Measurements from ENCODE around the gene ETS2.

ETS2 gene

DNA sequence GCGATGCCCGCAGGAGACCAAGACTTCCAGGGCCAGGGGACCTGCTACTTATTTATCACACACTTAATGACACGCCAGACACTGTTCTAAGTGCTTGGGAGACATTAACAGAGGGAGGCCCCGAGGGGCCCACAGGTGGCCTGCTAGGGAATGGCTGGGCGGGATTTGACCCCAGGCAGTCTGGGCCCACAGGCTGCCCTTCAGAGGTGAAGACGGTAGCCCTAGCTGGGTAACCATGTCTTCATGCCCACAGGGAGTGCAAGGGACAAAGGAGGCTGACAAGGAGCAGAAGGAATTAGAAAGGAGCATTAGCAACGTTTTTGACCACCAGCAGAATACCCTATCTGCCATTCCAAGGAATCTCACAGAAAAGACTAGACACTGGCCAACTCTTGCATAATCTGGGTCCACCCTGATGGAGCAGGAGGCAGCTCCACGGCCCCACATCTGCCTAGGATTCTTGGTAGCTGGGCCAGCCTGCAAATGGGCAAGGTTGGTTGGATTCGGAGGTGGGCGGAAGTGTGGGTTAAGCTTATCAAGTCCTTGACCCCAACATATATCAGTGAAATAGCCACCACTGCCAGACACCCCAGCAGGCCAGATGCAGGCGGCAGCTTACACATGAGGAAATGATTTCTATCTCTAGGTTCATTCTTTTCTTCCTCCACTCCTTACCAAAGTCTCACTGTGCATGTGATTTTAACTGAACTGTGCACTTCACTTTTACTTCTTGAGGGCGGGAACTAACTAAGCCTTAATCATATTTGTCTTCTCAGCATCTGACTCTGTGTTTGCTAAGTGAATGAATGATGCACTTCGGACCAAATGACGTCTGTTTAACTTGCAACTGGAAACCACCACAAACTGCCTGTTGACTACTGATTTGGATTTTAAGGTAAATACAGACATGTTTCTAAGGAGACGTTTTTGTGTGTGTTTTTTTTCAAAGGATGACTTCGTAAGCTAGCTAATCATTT, 3.4 kb upstream of the ETS2 start:
- DNase-seq (ENCODE audit: low read depth in 2 of 2) = no peak

DNA sequence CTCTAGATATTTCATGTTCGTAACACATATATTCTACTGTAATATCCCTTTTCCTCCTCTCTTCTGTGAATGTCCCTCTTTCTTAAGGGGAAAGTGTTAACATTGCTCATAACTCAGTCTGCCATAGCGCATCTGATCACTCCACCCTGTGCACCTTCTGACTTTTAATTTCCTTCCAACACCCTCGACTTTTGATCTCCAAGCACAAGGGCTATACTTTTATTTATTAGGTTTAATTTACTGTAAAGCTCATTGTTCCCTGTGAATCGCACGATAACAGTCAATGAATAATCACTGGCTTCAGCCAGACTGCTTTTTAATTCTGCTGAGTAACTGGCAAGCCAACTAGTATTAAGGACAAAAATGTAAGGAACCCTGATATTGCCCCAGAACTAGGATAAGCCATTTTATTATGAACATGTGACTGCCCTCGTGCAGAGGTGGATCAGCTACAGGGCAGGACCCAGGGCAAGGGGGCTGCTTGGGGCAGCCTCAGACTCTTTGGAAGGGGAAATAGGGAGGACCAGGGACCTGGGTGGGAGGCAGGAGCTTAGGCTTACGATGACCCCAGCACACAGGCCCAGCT, 2.6 kb upstream of the ETS2 start:
- no peak for DNase-seq (ENCODE audit: low read depth in 2 of 2)

DNA sequence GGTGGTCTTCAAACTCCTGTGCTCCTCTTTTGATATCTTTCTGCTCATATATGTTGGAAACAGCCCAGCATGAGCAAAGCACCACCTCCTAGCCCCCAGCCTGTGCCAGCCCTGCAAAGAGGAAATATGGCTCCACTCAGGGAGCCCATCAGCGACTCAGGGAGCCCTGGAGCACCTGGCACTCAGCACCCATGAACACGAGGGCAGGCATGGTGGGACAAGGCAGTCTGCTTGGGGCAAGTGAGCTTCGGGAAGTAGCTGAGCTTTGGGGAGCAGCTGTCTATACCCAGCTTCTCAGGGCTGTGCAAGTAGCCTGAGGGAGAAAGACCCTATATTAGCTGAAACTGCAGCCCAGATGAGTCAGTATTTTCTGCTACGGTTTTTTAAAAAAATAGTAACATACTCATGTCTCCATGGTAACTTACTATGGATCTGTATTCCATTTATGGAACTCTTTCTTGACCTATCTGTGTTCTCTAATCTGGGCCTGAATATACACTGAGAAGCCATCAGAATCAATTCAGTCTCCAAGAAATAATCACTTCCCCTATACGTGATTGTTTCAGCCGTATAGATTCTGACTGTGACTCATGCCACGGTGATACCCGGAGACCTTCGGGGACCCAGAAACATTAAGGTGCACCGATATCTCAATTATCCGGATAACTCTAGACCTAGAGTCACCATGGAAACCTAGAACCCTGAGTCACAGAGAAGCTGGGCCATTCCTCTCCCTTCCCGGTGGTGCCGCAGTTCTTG, 1.5 kb upstream of the ETS2 start:
- no peak for DNase-seq (ENCODE audit: low read depth in 2 of 2)

DNA sequence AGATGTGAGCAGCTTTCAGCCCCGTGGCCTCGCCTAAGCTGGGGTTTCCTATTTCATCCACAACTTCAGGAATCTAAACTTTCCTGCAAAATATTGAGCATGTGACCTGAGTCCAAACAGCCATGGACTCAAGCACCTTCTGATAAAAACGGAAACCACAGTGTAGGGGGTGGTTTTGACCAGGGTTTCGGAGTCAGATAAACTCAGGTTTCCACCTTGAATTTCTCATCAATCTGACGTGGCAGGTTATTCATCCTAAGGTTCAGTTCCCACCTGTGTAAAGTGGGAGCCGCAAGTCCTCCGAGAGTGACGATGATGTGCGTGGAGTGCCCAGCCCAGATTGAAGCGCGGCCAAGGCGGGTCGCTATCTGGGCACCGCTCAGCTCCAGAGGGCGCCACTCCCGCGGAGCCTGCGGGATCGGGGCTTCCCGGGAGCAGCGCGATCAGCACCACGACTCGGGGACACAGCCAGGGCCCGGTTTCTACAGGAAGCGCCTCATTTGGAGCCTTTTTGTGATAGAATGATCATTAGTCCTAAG, 871 bp upstream of the ETS2 start:
- DNase-seq (ENCODE audit: low read depth in 2 of 2) = no peak

DNA sequence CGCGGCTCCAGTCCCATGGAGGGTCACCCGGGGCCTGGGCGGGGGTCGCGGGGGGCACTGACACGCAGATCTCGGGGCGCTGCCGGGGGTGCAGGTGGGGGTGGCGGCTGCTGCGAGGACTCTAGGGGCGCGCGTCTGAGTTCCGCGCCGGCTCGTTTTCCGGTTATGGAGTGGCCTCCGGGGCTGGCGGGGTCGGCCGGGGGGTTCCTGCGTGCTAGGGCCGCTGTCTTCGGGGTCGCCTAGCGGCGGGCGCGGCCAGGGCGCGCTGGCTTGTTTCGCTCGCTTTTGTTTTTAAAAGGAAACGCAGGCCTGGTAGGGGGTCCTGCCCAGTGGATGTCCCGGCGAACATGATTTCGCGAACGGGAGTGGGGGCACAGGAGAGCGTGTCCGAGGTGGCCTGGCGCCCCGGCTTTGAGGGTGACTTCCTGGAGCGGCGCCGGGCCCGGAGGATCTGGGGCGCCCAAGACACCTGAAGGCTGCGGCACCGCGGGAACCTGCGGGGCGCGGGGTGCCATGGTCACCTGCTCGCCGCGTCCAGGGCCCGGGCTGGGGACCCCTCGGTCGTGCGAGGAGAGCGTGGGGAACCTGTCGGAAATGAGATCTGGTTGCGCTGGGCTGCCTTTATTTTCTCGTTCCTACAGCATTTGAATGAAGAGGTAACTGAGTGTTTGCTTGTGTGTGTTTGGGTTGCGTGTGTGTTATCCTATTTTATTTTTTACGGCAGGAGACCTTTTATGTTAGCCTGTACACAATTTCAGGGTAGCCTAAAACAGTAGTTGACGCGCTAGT, 618 bp downstream of the ETS2 start:
- DNase-seq (ENCODE audit: low read depth in 2 of 2) = no peak

DNA sequence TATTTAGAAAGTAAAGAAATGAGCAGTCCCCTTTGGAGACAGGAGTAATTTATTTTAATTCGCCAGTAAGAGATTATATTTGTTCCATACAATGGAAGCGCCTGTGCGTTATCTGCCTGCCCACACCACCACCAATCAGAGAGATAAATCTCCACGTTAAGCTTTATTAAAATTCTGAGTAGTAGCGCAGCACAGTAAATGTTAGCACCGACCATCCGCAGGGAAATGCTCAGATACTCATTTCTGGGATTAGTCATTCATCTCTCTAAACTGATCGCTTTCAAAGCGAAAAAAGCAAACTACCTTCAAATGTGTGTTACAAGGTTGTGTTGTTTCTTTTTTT, 1.2 kb downstream of the ETS2 start:
- no peak for DNase-seq (ENCODE audit: low read depth in 2 of 2)

DNA sequence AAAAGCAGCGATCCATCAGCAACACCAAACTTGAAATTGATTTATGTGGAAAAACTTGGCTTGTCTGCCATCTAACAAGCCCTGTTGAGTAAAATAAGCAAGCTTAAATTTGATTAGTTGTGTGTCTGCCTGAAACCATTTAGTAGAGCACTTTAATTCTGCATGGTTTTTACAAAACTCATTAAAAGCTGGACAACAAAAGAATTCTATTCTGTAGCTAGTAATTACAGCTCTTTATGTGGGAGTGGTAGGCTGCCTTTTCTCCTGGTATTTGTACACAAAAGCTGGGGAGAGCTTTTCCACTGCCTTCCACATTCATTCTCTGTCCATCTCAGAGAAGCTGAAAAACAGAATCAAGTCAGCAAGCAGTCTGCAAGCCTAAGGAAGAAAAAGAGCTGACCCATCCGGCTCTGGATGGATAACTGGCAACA, 1.7 kb downstream of the ETS2 start:
- DNase-seq (ENCODE audit: low read depth in 2 of 2) = no peak

DNA sequence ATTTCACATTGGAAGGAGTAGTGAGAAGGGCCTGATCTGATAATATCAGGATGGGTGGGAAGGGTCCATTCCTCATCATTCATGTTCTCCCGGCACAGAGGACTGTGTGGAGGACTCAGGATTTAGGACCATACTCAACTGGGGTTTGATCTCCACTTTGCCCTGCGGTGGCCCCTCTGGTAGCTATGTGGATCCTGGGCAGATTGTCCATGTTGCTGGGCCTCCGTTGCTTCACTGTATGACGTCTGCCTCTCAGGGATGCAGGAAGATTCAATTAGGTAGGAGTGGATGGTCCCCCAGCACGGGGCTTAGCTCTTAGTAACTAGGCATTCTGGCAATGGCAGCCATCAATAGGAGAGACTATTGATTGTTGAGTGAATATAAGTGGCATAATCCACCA, 2.3 kb downstream of the ETS2 start:
- DNase-seq (ENCODE audit: low read depth in 2 of 2) = no peak

DNA sequence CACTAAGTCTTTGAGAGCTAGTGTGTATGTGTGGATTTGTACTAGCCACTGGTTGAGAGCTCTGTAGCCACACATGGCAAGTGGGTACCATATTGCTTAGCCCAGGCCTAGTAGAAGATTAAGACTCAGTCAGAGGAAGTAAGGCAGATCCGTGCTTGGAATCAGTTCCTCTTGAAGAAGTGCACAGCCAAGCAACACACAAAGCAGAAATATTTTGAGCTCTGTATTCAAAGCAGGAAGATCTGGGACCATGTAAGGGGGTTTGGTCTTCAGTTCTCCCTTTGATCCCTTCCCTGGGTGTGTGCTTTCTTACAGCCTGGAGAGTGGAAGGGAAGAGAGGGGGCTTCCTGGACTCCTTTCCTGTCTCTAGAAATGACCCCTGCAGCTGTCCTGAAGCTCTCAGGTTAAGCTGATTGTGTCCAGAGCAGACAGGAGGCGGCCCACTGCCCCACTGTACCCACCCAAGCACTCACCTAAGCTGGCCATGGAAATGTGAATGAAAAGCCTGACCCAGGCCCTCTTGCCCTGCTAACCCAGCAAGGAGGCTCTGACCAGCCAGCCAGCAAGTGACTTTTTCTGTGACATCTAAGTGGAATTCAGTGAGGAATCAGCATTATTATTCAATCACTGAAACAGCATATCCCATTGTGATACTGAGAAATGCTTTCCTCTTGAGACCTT, 3.6 kb downstream of the ETS2 start:
- no peak for DNase-seq (ENCODE audit: low read depth in 2 of 2)

DNA sequence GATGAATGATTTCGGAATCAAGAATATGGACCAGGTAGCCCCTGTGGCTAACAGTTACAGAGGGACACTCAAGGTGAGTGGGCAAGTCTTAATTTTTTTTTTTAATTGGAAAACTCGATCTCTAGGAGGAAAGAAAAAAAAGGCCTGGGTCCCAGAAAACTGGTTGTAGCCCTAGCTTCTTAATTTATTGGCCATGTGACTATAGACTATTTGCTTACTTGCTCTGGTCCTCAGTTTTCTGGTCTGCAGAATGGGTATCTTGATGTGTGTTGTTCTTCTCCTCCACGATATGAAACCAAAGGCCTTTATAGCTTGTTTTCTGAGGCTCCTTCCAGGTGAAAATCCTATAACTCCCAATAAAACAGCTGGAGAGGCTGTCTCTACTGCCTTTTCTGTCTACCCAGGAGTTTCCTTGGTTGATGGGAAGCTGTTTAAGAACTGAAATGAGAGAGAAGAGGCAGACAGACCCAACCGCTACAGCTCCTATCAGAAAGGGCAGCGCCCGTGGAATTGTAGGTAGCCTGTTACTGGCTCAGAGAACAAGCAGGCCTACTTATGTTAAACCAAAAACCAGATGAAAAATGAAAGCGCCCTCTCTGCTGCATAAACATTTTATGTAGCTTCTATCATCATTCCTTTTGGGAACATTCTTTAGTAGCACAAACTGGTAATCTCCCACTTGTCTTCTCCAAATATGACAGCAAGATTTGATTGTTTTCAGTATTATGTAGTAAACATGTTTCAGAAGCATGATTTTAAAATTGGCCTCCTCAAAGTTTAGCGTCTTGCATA, 4.5 kb downstream of the ETS2 start:
- DNase-seq (ENCODE audit: low read depth in 2 of 2) = no peak

DNA sequence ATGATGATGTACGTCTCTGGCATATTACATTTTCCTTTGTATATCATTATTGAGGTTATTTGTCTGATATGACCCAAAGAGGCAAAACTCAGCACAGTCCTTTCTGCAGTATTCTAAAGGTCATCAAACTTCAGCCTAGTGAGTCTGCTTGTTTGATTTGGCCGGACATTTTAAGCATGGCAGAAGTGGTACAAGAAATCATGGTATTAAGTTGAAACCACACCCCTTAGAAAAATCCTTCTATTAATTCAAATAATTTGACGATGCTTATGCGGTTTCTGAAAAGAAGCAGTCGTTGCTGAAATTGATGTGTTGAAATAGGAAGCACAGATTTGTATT, 5.1 kb downstream of the ETS2 start:
- DNase-seq (ENCODE audit: low read depth in 2 of 2) = no peak

DNA sequence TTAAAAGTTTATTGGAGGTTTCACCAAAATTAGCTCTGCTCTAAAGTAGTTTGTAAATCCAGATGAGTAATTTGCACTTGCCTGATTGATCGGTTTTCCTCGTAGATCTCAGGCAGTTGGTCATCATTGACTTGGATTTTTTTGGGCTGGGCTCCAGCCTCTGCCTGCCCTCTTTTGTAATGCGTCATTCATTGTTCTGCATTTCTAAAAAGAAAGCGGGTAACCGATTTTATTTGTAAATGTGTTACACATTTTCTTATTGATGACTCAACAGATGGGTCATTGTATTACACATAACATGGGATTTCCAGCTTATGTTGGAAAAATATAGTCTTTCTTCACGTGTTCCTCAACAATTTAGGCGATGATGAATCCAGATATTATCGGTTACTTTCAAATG, 5.5 kb downstream of the ETS2 start:
- no peak for DNase-seq (ENCODE audit: low read depth in 2 of 2)

DNA sequence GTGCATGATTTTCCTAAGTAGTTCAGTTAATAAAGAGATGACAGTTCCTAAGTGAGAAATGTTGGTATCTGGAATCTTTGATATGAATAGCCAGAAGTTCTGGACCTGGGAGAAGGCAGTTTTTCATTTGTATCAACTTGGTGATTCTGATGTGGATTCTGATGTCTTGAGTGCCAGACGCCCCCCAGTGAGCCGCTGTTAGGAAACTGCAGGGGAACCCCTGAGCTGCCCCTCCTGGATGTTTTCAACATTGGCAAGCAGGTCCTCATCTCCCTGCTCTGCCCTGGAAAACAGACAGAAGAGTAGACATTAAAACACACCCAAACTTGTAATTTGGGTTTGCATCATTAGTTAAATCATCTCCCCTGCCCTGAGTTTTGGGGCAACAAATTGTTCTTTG, 7.4 kb downstream of the ETS2 start:
- no peak for DNase-seq (ENCODE audit: low read depth in 2 of 2)

DNA sequence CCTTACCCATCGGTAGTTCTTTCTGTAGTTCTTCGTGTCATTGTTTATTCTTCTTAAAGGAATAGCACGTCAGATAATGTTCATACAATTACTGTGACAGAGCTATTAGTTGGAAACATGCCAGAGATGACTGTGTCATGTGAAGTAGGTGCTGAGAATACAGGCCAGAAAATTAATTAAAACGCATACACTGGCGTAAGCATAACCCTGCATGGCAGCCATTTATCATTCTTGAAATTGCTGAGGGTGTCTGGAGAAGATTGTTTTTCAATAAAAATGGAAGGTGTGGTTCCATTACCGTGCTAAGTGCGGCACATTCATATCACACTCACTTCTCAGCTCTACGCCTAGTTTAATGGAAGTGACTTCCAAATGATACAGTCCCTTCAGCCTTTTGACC, 7.8 kb downstream of the ETS2 start:
- no peak for DNase-seq (ENCODE audit: low read depth in 2 of 2)

DNA sequence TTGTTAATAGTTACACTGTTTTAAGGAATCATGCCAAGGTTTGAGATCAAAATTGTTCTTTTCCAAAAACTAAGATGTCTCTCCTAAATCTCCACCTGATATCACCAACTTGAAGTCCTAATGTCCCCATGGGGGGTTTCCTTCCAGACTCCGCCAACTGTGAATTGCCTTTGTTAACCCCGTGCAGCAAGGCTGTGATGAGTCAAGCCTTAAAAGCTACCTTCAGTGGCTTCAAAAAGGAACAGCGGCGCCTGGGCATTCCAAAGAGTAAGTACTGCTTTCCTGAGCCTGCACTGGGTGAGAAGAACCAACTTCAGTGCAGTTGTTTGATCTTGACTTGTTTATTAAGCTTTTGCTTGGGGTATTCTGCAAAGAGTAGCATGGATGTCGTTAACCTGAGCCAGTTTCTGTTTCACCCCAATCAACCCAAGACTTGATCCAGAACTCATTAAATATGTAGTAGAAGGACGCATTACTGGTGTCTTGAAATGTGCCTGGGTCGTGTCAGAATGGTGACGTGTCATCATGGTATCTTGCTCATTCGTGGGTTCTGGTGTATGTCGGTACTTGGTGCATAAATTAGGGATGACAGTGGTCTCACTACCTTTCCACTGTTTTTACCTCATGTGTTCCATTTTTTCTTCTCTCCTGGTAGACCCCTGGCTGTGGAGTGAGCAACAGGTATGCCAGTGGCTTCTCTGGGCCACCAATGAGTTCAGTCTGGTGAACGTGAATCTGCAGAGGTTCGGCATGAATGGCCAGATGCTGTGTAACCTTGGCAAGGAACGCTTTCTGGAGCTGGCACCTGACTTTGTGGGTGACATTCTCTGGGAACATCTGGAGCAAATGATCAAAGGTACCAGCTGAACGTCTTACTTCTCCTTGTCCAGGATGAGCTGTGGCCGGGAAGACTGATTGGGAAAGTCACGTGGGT, 8.7 kb downstream of the ETS2 start:
- DNase-seq (ENCODE audit: low read depth in 2 of 2) = no peak

DNA sequence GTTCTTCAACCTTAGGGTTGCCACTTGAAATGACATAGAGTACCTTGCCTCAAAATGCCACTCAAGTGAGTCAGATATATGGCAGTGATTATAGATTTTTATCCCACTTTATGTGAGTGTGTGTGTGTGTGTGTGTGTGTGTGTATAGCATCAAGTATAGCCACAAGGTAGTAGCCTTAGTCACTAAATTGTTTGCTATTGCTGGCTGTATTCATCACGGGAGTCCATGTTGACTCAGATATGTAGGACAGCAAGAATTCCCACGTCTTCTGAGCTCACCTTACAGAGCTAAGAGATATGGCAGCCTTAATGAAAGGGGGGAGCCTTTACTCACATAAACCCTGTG, 9.3 kb downstream of the ETS2 start:
- DNase-seq (ENCODE audit: low read depth in 2 of 2) = no peak

DNA sequence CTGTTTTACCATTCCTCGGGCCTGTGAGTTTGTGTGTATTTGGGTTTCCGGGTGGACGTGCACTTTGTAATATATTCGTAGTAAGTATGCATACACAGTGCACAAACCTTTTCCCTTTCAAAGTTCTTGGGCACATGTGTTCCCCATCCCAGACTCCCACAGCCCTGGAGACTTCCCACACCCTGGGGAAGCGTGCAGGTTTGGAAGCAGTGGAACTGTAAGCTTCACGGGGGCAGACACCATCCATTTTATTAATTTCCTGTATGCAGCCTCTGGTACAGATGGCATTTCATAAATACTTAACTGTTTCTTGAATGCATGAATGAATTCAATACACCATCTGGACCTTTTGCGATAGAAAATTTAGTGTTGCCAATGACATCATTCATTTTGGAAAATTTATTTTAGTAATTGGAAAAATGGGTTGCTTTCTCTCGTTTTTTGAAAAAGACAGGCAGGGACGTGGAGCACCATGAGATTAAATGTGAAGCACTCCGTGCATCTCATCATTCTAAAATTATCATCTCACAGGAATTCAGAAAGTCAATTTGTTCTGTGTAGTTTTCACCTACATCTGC, 10.8 kb downstream of the ETS2 start:
- DNase-seq (ENCODE audit: low read depth in 2 of 2) = no peak

DNA sequence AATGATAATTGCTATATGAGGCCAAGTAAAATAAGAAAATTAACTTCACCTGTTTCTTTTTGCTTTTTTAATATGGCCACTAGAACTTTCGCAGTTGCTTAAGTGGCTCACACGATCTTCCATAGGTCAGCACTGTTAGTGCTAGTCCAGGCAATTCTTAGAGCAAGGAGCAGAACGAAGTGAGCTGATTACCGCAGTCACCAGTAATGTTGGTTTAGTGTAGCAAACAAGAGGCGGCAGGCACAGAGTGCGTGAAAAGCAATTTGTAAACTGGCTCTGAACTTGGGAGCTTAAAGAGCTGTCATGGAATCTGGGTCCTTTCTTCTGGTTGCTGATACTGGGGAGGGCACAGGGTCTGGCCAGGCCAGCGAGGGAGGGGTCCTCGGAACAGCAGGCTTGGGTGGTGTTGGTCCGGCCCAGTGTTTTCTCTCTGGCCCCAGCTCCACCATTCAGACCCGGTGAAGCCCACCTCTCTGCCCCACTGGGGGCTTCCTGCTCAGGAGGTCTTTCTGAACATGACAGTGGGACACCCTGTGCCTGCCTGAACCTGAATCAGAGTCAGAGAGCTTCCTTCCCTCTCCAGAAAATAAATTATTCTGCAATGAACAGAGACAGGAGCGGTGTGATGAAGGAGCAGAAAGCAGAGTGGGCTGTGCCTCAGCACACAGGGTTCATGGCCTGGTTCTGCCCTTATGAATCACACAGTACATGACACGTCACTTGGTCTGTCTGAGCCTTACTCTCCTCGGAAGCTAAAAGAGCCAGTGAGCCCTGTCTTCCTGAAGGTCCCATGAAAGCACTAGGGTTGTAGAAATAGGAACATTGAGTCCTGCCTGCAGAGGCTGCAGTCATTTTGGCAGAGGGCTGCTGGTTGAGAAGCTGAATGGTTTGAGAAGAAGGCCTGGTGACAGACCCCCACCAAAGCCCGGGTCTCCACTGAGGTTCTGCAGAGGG, 11.9 kb downstream of the ETS2 start:
- DNase-seq (ENCODE audit: low read depth in 2 of 2) = no peak

Measured in stimulated activated CD8-positive, alpha-beta memory T cell treated with anti-CD3 and anti-CD28 coated beads, Interleukin-2, amount 100 ng/mL, for 1 hour (primary cell).